HG03280 (cell line): ENCODE data around the gene EREG.
"Not testable (repeated sequence)": the region's sequence is repeated elsewhere in the genome, so short reads cannot be mapped to it uniquely, and the experiment has no call there.

Experiments
- ATAC-seq: cut with Tn5 transposase; IDR thresholded peaks from one replicate; pipeline ENCODE4 v1.9.1; 2021; ENCODE audit warnings: mild to moderate bottlenecking, moderate library complexity; ENCODE audit not compliant: unreplicated experiment

Gene EREG

GRCh38 chr4:74340421-74340820 lies 24.5 kb upstream of the EREG start:
- not testable (repeated sequence) for ATAC-seq

GRCh38 chr4:74344031-74344430 lies 20.9 kb upstream of the EREG start:
- no peak for ATAC-seq

DNA sequence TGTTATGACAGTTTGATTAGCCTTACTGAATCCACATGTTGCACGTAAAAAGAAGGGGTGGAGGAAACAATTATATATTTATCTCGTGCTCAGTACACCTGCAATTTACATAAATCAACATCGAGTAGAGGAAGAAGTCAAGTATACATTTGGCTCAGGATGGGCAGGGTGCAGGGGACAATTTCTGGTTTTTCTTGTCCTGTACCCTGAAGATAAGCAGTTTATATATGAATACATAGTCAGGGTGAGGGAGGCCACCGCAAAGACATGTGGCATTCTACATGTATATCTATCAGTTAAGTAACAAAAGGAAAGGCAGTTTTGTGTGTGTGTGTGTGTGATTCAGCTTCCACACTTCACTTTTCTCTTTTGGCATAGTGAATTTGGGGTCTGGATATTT lies 11.1 kb upstream of the EREG start:
- ATAC-seq, result no peak

DNA sequence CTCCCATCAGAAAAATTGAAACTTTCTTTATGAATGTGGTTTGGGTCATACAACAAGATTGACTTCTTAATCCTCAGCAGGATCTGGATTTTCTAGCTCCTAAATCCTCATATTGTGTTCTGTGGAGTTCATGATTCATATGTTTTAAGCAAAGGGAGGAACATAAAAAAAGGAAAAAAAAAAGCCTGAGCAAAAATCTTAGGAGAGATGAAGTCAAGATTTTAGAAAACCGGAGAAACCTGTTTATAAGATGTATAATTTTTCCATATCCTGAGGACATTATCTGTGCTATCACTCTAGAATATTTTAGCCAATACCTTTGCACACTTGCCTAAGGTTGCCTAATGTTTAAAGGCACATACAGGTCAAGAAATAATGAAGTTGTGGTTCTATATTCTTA lies 7.0 kb upstream of the EREG start:
- ATAC-seq, result no peak

- no peak for ATAC-seq
Observed at GRCh38 chr4:74361671-74362070, 3.3 kb upstream of the EREG start.

GRCh38 chr4:74362347-74362746 lies 2.6 kb upstream of the EREG start:
- no peak for ATAC-seq

GRCh38 chr4:74364256-74364651 lies 691 bp upstream of the EREG start:
- ATAC-seq, result no peak

GRCh38 chr4:74365761-74366160 lies 816 bp downstream of the EREG start:
- no peak for ATAC-seq

- peak; percentile 53 for ATAC-seq
Observed at GRCh38 chr4:74366367-74366911, 1.5 kb downstream of the EREG start.

DNA sequence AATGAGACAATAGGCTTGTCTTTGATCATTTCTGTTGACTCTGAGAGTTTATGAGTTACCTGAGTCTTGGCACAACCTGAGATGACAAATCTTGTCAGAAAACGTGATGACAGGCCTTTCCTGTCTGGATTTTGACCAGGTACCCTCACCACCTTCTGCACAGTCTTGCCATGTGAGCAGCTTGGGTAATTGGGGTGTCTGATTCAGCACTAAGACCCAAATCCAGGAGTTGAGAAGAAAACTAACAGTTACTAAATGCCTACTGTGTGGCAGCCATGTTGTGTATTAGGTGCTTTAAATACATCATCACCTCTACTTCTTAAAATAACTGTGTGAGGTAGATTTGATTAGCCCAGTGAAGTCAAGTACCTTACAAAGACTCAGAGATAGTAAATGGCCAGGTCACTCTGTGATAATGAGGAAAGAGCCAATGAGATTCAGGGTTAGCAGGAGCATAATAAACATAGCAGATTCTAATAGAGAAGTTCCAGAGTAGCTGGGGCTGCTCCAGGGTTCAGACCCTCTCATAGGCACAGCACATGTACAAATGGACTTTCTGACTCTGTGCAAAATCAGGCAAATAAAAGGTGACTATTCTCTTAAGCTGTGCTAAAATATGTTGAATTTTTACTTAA lies 2.8 kb downstream of the EREG start:
- ATAC-seq, result no peak

DNA sequence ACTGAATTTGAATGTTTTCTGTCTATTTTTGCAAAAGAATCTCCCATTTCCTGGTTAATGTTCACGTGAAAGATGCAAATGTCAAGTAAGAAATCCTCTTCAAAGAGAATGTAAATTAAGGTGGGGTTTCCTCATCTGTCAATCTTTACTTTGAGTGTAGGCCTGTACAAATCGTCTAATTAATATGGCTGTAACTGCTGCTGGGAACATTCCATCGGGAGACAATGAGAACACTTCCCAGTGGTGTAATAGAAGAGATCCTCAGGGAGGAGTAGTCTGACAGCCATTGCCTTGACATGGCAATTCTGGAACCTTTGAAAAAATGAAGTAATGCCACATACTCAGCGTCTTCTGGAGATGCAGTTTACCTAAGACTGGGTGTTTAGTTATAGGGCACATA lies 3.7 kb downstream of the EREG start:
- no peak for ATAC-seq

- no peak for ATAC-seq
Observed at GRCh38 chr4:74369855-74370254, 4.9 kb downstream of the EREG start.

GRCh38 chr4:74370912-74371311 lies 6.0 kb downstream of the EREG start:
- ATAC-seq, result peak; percentile 84

- no peak for ATAC-seq
Observed at GRCh38 chr4:74374128-74374527, 9.2 kb downstream of the EREG start.

DNA sequence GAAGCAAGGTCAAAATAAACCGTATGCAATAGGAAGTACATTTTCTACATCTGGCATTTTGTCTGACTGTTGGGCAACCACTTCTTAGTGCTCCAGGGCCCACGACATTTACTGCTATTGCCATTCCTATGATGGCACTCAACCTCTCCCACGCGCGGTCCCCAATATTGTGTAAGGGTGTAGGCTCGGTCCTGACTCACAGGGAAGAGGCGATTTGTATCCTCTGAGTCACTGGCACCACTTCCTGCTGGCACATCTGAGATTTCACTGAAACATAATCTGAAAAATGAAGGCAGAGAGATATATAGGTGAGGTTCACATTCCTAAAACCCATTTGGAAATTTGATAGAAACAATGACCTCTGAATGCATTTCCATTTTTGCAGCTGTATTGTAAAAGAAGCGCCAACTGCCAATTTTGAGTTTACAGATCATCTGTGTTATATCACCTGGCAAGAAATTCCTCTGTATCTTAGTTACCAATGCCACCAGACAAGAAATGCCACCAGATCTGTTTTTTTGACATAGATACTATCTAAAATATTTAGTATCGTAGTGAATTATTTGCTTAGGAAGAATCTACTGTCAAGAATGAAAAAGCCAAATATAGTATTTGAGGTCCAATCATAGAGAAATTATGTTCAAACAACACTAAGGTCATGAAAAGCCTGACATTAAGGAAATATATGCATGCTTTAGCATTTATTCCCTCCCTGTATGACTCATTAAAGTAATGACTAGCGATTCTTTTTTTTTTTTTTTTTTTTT lies 9.8 kb downstream of the EREG start:
- ATAC-seq, result no peak

DNA sequence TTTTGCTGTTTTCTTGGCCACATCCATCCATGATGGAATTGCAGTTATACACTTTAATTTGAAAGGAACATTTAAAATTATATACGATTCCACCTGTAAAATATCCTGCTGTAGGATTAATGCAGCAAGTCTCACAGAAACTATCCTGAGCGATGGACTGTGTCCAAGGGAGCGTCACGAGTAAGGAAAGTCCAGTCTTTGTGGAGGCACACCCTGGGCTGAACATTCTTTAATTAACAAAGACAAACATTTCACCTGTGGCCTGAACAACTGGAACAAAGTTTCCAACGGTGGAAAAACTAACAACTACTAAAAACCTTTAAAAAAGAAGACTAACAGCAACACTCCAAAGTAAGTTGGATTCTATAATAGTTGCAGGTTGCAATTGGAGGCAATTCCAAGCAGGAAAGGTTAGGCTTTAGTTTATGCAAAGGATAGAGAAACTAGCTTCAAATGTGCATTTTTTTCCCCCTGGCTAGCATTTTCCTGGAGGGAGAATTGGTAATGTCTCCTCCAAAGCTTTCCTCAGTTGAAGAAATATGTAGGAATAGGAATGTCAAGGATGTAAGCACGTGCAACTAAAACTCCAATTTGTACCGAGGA lies 11.0 kb downstream of the EREG start:
- no peak for ATAC-seq

- ATAC-seq, result peak; percentile 69
Observed at GRCh38 chr4:74376888-74377483, 12.0 kb downstream of the EREG start.

GRCh38 chr4:74377714-74378113 lies 12.8 kb downstream of the EREG start:
- ATAC-seq, result no peak

GRCh38 chr4:74378573-74378972 lies 13.6 kb downstream of the EREG start:
- ATAC-seq, result no peak

- ATAC-seq, result no peak
Observed at GRCh38 chr4:74379912-74380311, 15.0 kb downstream of the EREG start.

DNA sequence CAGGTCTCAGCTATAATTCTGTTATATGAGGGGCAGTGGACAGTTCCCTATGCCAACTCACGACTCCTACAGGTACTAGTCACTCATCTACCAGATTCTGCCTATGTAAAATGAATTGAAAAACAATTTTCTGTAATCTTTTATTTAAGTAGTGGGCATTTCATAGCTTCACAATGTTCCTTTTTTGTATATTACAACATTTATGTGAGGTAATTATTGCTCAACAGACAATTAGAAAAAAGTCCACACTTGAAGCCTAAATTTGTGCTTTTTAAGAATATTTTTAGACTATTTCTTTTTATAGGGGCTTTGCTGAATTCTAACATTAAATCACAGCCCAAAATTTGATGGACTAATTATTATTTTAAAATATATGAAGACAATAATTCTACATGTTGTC lies 20.4 kb downstream of the EREG start:
- no peak for ATAC-seq

- no peak for ATAC-seq
Observed at GRCh38 chr4:74386159-74386558, 21.2 kb downstream of the EREG start.
